GM18507 (cell line): ENCODE data around the gene DNAJA4.
"Not testable (repeated sequence)": the region's sequence is repeated elsewhere in the genome, so short reads cannot be mapped to it uniquely, and the experiment has no call there.

ENCODE experiments used
- DNase-seq: peaks from one replicate; pipeline ENCODE4 v3.0.0; 2011; ENCODE audit warnings: low read depth; ENCODE audit not compliant: insufficient read length; ENCODE audit errors: extremely low spot score
- FAIRE-seq: peaks from 2 replicates; lab custom pipeline; 2011; peaks lifted over from hg19 to GRCh38; lab: Jason Lieb, UNC

Gene DNAJA4

GRCh38 chr15:78243058-78243457 is 21.3 kb upstream of the DNAJA4 start:
- no peak for FAIRE-seq

GRCh38 chr15:78243491-78243941 is 20.8 kb upstream of the DNAJA4 start:
- DNase-seq (no peak), FAIRE-seq (no peak)

More at GRCh38 chr15:78243058-78243457, 21.3 kb upstream of the DNAJA4 start:
- DNase-seq = no peak

GRCh38 chr15:78244101-78244500 is 20.3 kb upstream of the DNAJA4 start:
- FAIRE-seq (no peak), DNase-seq (no peak)

- FAIRE-seq = no peak
- DNase-seq = no peak
These were observed 19.5 kb upstream of the DNAJA4 start for GRCh38 chr15:78244893-78245292.

GRCh38 chr15:78245392-78245791 is 19.0 kb upstream of the DNAJA4 start:
- DNase-seq, FAIRE-seq: not testable (repeated sequence)

GRCh38 chr15:78245976-78246620 is 18.3 kb upstream of the DNAJA4 start:
- FAIRE-seq, DNase-seq: not testable (repeated sequence)

- no peak for FAIRE-seq
- DNase-seq = no peak
These were observed 16.5 kb upstream of the DNAJA4 start for GRCh38 chr15:78247911-78248310.

GRCh38 chr15:78249131-78249530 is 15.2 kb upstream of the DNAJA4 start:
- DNase-seq (no peak), FAIRE-seq (no peak)

GRCh38 chr15:78251136-78251535 is 13.2 kb upstream of the DNAJA4 start:
- DNase-seq = no peak
- no peak for FAIRE-seq

- no peak for FAIRE-seq
These were observed 8.8 kb upstream of the DNAJA4 start for GRCh38 chr15:78255421-78256043.

GRCh38 chr15:78256044-78256437 is 8.3 kb upstream of the DNAJA4 start:
- FAIRE-seq (no peak), DNase-seq (no peak)

More at GRCh38 chr15:78255421-78256043, 8.8 kb upstream of the DNAJA4 start:
- DNase-seq = no peak

- FAIRE-seq (no peak), DNase-seq (no peak)
These were observed 6.7 kb upstream of the DNAJA4 start for GRCh38 chr15:78257681-78258080.

- FAIRE-seq (no peak), DNase-seq (no peak)
These were observed 5.1 kb upstream of the DNAJA4 start for GRCh38 chr15:78259232-78259631.

GRCh38 chr15:78260489-78260888 is 3.9 kb upstream of the DNAJA4 start:
- DNase-seq (no peak), FAIRE-seq (no peak)

GRCh38 chr15:78261062-78261461 is 3.3 kb upstream of the DNAJA4 start:
- FAIRE-seq (no peak), DNase-seq (no peak)

GRCh38 chr15:78263351-78263781 is 996 bp upstream of the DNAJA4 start:
- FAIRE-seq (no peak), DNase-seq (no peak)

GRCh38 chr15:78263907-78264303 is 457 bp upstream of the DNAJA4 start:
- FAIRE-seq = no peak

GRCh38 chr15:78265137-78265460 is 737 bp downstream of the DNAJA4 start:
- FAIRE-seq (peak; percentile 48), DNase-seq (no peak)

More at GRCh38 chr15:78263907-78264303, 457 bp upstream of the DNAJA4 start:
- DNase-seq = no peak

GRCh38 chr15:78265752-78266224 is 1.4 kb downstream of the DNAJA4 start:
- FAIRE-seq (no peak), DNase-seq (no peak)

GRCh38 chr15:78266229-78266628 is 1.9 kb downstream of the DNAJA4 start:
- no peak for DNase-seq
- FAIRE-seq = no peak

- FAIRE-seq (no peak), DNase-seq (no peak)
These were observed 2.4 kb downstream of the DNAJA4 start for GRCh38 chr15:78266806-78267205.
